Activated CD4-positive, alpha-beta T cell treated with anti-CD3 and anti-CD28 coated beads, Interleukin-2, amount 50 U/mL, for 4 hours (primary cell): ENCODE results near the gene ZFYVE16.
"Not testable (repeated sequence)": the region's sequence is repeated elsewhere in the genome, so short reads cannot be mapped to it uniquely, and the experiment has no call there.

ENCODE experiments used
- DNase-seq, 2 experiments: peaks; one replicate each; pipeline ENCODE4 v3.0.0-alpha.2; 2020

ZFYVE16 gene

GRCh38 chr5:80411589-80412219 lies 3.8 kb downstream of the ZFYVE16 start:
- DNase-seq = no peak

DNA sequence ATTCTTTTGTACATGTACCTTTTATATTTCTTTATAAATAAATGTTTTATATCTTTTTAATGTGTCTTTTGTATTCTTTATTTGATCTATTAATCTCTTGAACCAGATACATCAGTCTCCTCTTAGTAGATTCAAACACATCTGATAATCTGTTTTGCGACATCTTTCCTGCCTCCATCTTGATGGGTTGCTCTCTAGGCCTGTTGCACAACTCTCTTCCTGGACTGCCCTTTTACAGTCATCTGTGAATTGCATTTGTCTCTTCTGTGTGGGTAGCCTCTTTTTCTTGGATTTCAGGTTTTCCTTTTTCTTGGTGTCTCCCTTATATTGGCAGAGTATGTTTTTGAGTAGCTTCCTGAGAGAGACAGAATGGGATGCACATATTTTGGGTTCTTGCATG lies 6.2 kb downstream of the ZFYVE16 start:
- DNase-seq = no peak

- DNase-seq = no peak
Measured at GRCh38 chr5:80417973-80418372, 10.1 kb downstream of the ZFYVE16 start.

DNA sequence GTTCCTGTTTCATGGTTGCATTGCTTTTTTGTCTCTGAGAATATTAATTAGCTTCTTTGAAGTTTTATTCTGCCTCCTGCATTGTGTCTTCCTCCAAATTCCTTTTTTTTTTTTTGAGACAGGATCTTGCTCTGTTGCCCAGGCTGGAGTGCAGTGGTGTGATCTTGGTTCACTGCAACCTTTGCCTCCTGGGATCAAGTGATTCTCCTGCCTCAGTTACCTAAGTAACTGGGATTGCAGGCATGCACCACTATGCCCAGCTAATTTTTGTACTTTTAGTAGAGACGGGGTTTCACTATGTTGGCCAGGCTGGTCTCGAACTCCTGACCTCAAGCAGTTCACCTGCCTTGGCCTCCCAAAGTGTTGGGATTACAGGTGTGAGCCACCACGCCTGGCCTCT lies 16.5 kb downstream of the ZFYVE16 start:
- not testable (repeated sequence) for DNase-seq

- DNase-seq = no peak
Measured at GRCh38 chr5:80435476-80435875, 27.6 kb downstream of the ZFYVE16 start.

DNA sequence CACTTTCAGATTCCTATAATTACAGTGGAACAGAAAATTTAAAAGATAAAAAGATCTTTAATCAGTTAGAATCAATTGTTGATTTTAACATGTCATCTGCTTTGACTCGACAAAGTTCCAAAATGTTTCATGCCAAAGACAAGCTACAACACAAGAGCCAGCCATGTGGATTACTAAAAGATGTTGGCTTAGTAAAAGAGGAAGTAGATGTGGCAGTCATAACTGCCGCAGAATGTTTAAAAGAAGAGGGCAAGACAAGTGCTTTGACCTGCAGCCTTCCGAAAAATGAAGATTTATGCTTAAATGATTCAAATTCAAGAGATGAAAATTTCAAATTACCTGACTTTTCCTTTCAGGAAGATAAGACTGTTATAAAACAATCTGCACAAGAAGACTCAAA lies 29.5 kb downstream of the ZFYVE16 start:
- DNase-seq = no peak

DNA sequence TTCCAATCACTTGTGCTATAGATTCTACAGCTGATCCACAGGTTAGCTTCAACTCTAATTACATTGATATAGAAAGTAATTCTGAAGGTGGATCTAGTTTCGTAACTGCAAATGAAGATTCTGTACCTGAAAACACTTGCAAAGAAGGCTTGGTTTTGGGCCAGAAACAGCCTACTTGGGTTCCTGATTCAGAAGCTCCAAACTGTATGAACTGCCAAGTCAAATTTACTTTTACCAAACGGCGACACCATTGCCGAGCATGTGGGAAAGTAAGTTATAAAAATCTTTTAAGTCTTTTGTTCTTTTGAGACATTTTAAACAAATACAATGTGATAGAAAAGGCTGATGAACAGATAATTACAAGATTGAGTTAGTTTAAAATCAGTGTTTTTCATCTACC lies 30.9 kb downstream of the ZFYVE16 start:
- no peak for DNase-seq

DNA sequence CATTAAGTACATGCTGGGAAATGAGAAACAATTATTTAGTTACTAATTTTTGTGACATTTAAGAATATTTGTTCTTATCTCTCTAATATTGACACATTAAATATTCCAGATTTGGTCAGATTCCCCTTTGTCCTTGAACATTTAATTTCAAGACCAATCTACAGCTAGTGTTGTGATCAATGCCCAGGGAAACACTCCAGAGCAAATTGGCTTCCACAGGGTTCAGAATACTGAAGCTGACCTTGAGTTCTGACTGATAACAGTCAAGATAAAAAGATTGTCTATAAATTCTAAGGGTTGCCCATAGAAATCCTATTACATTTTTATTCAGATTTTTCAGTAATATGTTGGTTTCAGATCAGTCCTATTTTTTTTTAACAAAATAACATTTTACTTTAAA lies 31.3 kb downstream of the ZFYVE16 start:
- no peak for DNase-seq

GRCh38 chr5:80442742-80443141 lies 34.9 kb downstream of the ZFYVE16 start:
- no peak for DNase-seq

GRCh38 chr5:80453366-80453765 lies 45.5 kb downstream of the ZFYVE16 start:
- no peak for DNase-seq

DNA sequence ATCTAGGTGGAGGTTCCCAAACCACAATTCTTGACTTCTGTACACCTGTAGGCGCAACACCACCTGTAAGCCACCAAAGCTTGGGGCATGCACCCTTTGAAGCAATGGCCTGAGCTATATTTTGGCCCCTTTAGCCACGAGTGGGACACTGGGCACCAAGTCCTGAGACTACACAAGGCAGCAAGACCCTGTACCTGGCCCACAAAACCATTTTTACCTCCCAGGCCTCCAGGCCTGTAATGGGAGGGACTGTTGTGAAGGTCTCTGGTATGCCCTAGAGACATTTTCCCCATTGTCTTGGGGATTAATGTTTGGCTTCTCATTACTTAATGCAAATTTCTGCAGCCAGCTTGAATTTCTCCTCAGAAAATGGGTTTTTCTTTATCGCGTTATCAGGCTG lies 55.4 kb downstream of the ZFYVE16 start:
- DNase-seq = no peak

DNA sequence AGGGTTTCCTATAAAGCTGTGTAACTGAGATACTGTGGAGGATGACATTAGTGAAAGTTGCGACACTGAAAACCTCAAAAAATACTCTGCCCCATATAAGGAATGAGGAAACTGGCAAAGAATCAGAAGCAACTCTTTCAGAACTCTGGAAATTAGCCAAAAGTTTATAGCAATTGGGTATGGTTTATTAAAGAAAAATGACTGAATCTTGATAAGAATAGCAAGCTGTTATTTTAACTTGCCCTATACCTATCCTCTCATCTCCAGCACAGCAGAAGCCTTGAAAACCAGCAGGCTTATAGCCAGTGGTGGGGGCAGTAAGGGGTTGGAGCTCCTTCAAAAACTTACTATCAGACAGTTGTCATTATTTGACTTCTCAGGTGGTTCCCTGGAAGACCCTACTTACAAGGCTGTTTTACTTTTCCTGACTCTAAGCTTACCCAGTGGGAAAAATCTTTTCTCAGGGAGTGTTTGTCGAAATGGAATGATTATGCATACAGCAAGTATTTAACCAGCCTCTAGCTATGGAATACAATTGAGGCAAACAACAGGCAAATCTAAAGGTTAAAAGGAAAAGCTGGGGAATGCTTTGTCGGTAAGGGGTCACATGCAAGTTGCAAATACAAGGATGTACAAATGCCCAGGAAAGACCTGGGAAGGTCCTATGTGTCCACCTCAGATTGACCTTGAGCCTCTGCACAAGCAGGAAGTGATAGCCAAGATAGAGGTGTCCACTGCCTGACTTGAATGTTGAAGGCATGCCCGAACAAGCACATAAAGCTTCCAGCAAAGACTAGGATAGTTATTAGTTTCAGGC lies 59.0 kb downstream of the ZFYVE16 start:
- DNase-seq = no peak

DNA sequence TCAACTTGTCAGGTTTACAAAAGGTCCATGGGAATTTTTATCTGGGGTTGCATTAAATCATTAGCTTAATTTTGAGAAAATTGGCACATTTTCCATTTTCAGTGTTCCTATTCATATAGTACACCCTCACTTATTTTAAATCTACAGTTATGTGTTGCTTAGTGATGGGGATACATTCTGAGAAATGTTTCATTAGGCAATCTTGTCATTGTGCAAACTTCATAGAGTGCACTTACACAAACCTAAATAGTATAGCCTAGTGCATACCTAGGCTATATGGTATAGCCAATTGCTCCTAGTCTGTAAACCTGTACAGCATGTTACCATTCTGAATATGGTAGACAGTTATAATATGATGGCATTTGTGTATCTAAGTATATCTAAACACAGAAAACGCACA lies 60.3 kb downstream of the ZFYVE16 start:
- DNase-seq = no peak

GRCh38 chr5:80470631-80471030 lies 62.8 kb downstream of the ZFYVE16 start:
- not testable (repeated sequence) for DNase-seq

- DNase-seq = no peak
Measured at GRCh38 chr5:80474929-80475328, 67.1 kb downstream of the ZFYVE16 start.

GRCh38 chr5:80479713-80480112 lies 71.8 kb downstream of the ZFYVE16 start:
- DNase-seq = no peak

- DNase-seq = no peak
Measured at GRCh38 chr5:80480354-80480753, 72.5 kb downstream of the ZFYVE16 start.

DNA sequence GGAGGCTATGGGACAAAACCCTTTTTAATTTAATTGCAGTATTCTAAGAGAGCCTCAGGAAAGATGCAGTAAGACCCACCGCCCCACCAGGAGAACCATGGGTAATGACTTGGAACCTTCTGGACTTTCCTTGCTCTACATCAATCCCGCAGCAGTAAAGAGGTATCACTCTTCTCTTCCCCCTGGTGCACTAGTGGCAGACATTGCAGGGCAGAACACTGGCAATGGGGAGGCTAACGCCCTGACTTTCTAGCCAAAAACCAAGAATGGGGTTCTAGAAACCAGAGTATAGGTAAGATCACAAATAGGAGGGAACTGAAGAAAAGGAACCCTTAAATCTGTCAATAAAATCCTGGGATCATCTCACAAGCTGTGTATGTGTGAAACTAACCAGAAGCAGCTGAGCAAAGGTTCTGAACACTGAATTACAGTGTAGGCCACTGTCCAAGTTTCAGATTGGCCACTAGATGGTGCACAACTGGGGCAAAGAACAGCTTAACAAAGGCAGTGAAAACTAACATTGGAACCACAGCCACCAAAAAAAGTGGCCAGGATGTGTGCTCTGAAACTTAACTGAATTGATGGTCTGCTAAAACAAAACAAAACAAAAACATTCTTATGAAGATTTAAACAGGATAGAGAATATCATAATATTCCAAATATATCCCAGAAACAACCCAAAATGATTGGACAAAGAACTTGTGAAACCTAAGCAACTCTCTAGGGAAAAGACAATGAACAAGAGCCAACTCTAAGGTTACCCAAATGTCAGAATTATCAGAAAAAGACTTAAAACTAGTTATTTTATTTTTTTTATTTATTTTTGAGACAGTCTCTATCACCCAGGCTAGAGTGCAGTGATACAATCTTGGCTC lies 73.4 kb downstream of the ZFYVE16 start:
- DNase-seq = peak in 1 of 2 experiments; percentile 7

GRCh38 chr5:80482578-80482977 lies 74.7 kb downstream of the ZFYVE16 start:
- no peak for DNase-seq

DNA sequence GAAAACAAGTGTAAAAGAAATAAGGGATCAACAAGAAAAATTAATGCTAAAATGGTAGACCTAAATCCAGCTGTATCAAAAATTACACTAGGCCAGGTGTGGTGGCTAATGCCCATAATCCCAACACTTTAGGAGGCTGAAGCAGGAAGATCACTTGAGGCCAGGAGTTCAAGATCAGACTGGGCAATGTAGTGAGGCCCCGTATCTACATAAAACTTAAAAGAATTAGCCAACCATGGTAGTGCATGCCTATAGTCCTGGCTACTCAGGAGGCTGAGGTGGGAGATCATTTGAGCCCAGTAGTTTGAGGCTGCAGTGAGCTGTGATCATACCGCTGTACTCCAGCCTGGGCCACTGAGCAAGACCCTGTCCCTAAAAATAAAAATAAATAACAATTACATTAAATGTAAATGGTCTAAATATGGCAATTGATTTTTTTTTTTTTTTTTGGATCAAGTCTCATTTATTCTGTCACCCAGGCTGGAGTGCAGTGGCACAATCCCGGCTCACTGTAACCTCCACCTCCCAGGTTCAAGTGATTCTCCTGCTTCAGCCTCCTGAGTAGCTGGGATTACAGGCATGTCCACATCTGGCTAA lies 75.9 kb downstream of the ZFYVE16 start:
- no peak for DNase-seq

- DNase-seq = no peak
Measured at GRCh38 chr5:80487444-80487828, 79.6 kb downstream of the ZFYVE16 start.

DNA sequence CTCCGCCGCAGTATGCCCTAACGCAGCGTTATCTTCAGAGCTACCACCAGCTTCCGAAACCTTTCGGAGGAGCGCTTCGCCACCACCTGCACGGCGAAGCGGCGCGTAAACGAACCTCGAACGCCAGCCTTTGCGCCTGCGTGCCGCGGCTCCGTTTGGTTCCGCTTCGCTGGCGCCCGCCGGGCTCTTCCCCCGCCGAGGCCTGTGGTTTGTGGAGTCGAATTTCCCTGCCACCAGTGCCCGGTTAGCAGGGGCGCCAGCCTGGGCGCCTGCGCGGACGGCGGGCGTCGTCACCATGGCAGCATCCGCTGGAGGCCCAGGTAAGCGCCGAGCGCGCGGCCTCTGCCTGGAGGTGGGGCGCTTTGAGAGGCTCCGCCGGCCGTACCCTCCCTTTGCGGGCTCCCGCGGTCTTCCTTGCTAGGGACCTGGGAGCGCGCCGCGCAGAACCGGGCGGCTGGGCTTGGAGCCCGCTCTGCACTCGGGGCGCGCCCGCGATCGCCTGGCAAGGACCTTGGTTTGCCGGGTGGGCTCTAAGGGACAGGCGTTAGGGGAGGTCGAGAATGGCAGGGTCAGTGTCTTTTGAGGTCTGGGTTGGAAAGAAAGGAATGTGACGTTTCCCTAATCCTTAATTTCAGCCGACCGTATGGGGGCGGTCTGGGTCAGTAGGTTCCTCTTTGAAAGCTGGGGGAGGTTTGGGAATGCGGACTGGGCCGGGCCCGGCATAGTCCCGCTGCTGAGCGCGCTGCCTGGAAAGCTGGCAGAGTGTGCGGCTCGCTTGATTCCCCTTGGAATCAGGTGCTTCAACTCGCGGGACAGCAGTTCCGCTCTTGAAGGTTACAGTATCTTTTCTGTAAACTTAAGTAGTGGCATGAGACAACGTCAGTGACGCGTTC lies 80.2 kb downstream of the ZFYVE16 start, which contains the start of gene FAM151B:
Gene FAM151B, plus strand, starts transcription at position 272 of the 893 bp plus-strand sequence. Its CDS starts 24 bp downstream, at position 296.
- peak; percentile 57 to 67 for DNase-seq
